Trophoblast cell (in vitro differentiated cells and primary cell): ENCODE results near the gene PTPN7.

ENCODE experiments used
- DNase-seq, 2 donors: peaks; one replicate each; pipeline ENCODE4 v3.0.0-alpha.2; 2016
- H2AFZ ChIP-seq: 2 replicates; pipeline ENCODE4 v1.6.1; 2013; ENCODE audit warnings: low read length, moderate library complexity, mild to moderate bottlenecking; ENCODE audit not compliant: insufficient read depth, poor library complexity
- H2AK5ac ChIP-seq: 2 replicates; pipeline ENCODE4 v1.6.1; 2013; ENCODE audit warnings: mild to moderate bottlenecking, low read length
- H2BK120ac ChIP-seq: 2 replicates; pipeline ENCODE4 v1.6.1; 2013; ENCODE audit warnings: low read length, mild to moderate bottlenecking, moderate library complexity; ENCODE audit not compliant: insufficient read depth, poor library complexity
- H2BK12ac ChIP-seq: 2 replicates; pipeline ENCODE4 v1.6.1; 2013; ENCODE audit warnings: mild to moderate bottlenecking, low read length, moderate library complexity
- H2BK5ac ChIP-seq: 2 replicates; pipeline ENCODE4 v1.6.1; 2013; ENCODE audit warnings: low read length, low read depth, moderate library complexity, mild to moderate bottlenecking; ENCODE audit not compliant: poor library complexity
- H3K14ac ChIP-seq: 2 replicates; pipeline ENCODE4 v1.6.1; 2013; ENCODE audit warnings: mild to moderate bottlenecking, low read length
- H3K18ac ChIP-seq: 2 replicates; pipeline ENCODE4 v1.6.1; 2013; ENCODE audit warnings: mild to moderate bottlenecking, low read length
- H3K23ac ChIP-seq: 2 replicates; pipeline ENCODE4 v1.6.1; 2013; ENCODE audit warnings: low read length
- H3K27ac ChIP-seq: 2 replicates; pipeline ENCODE4 v1.5.1; 2013; ENCODE audit warnings: low read depth, mild to moderate bottlenecking, inconsistent platforms, low read length, moderate library complexity
- H3K27me3 ChIP-seq: 2 replicates; pipeline ENCODE4 v1.6.1; 2013; ENCODE audit warnings: inconsistent platforms, mild to moderate bottlenecking, low read length, moderate library complexity; ENCODE audit not compliant: insufficient read depth
- H3K36me3 ChIP-seq, 2 experiments: 1 replicate in 1 of 2; 2 replicates in 1 of 2; pipeline ENCODE4 v1.6.1; 2013; ENCODE audit warnings: low read length in 2 of 2, mild to moderate bottlenecking in 2 of 2, moderate library complexity in 1 of 2; ENCODE audit not compliant: insufficient read depth in 2 of 2, control insufficient read depth in 1 of 2
- H3K4ac ChIP-seq: 2 replicates; pipeline ENCODE4 v1.6.1; 2013; ENCODE audit warnings: low read depth, mild to moderate bottlenecking, low read length, moderate library complexity
- H3K4me1 ChIP-seq, 2 experiments: 1 replicate in 1 of 2; 2 replicates in 1 of 2; pipeline ENCODE4 v1.6.1; 2013; ENCODE audit warnings: low read length in 2 of 2, mild to moderate bottlenecking in 2 of 2, moderate library complexity in 1 of 2; ENCODE audit not compliant: insufficient read depth in 2 of 2, control insufficient read depth in 1 of 2
- H3K4me2 ChIP-seq: 2 replicates; pipeline ENCODE4 v1.6.1; 2013; ENCODE audit warnings: inconsistent platforms, mild to moderate bottlenecking, low read length, moderate library complexity
- H3K4me3 ChIP-seq: 2 replicates; pipeline ENCODE4 v1.5.1; 2013; ENCODE audit warnings: mild to moderate bottlenecking, low read depth, low read length, inconsistent platforms
- H3K79me1 ChIP-seq: one replicate; pipeline ENCODE4 v1.6.1; 2013; ENCODE audit warnings: low read length
- H3K79me2 ChIP-seq: 2 replicates; pipeline ENCODE4 v1.6.1; 2013; ENCODE audit warnings: low read length, mild to moderate bottlenecking; ENCODE audit not compliant: control insufficient read depth, insufficient read depth, poor library complexity
- H3K9ac ChIP-seq: 2 replicates; pipeline ENCODE4 v1.6.1; 2013; ENCODE audit warnings: mild to moderate bottlenecking, low read length
- H3K9me3 ChIP-seq: 2 replicates; pipeline ENCODE4 v1.6.1; 2013; ENCODE audit warnings: low read depth, mild to moderate bottlenecking, control low read depth, inconsistent platforms, low read length; ENCODE audit not compliant: insufficient read depth
- H4K12ac ChIP-seq: 2 replicates; pipeline ENCODE4 v1.6.1; 2013; ENCODE audit warnings: low read depth, mild to moderate bottlenecking, low read length, moderate library complexity
- H4K8ac ChIP-seq: 2 replicates; pipeline ENCODE4 v1.6.1; 2013; ENCODE audit warnings: low read depth, mild to moderate bottlenecking, low read length, moderate library complexity
- H4K91ac ChIP-seq: one replicate; pipeline ENCODE4 v1.6.1; 2013; ENCODE audit warnings: low read depth, mild to moderate bottlenecking, low read length, moderate library complexity
- whole genome bisulfite sequencing: extraction: QIAGEN DNeasy Blood & Tissue Kit; methylation state at CpG from one replicate; pipeline ENCODE4 v1.1.7; 2013; ENCODE audit warnings: missing lambda C conversion rate; ENCODE audit not compliant: insufficient read length, insufficient coverage; ENCODE audit errors: extremely low coverage; 5-methylcytosine and 5-hydroxymethylcytosine counted together

PTPN7 gene

DNA sequence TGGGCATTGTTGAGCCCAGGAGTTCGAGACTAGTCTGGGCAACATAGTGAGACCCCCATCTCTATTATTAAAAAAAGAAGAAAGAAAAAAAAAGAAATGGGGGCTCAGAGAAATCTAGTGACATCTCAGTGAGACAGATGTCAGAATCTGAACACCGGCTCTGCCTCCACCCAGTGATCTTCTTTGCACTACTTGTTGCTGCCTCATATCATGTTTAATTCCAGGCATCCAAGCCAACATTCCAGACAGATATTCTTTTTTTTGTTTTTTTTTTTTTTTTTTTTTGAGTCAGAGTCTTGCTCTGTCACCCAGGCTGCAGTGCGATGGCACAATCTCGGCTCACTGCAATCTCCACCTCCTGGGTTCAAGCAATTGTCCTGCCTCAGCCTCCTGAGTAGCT is 10.8 kb downstream of the PTPN7 start:
- no peak overlapping the region for H2BK12ac ChIP-seq
- peaks cover 0 to 5% of the 10 kb centered on the region in 2 experiments for H3K4me1 ChIP-seq
- H3K27ac ChIP-seq: no peak overlapping the region

DNA sequence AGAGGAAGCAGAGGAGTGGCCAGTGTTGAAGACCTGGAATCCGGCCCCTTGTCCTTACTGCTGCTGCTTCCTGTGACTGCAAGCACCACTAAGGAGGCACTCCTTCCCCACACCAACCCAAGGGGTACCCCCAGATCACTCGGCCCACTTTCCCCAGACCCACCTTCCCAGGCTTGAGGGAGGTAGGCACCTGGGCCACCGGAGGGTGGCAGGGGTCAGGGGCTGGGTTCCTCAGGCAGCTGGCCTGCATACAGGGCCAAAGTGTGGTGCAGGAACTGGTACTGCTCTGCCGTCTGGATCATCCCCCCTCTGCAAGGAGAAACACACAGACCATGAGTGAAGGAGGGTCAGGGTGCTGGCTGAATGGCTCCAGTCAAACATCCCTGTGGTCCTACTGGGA is 12.0 kb downstream of the PTPN7 start:
- H3K27me3 ChIP-seq: no peaks in the 10 kb centered on the region
- H3K27ac ChIP-seq: no peak overlapping the region
- no peak overlapping the region for H2BK120ac ChIP-seq
- H3K23ac ChIP-seq: no peak overlapping the region
- no peak overlapping the region for H4K12ac ChIP-seq
- no peak overlapping the region for H4K8ac ChIP-seq
- peaks cover 15% of the 10 kb centered on the region for H3K79me1 ChIP-seq
- no peak overlapping the region for H4K91ac ChIP-seq
- H3K4me2 ChIP-seq: no peak overlapping the region
- peaks cover 4 to 10% of the 10 kb centered on the region in 2 experiments for H3K4me1 ChIP-seq
- H2BK12ac ChIP-seq: no peak overlapping the region
- H3K9ac ChIP-seq: peak overlapping the region; percentile 2
- H3K79me2 ChIP-seq: peaks cover 13% of the 10 kb centered on the region
- DNase-seq: no peak
- H3K4ac ChIP-seq: no peak overlapping the region
- no peak overlapping the region for H2AFZ ChIP-seq
- H2AK5ac ChIP-seq: no peak overlapping the region
- no peak overlapping the region for H3K4me3 ChIP-seq
- no peak overlapping the region for H3K14ac ChIP-seq
- H3K36me3 ChIP-seq: no peaks in the 10 kb centered on the region
- no peak overlapping the region for H3K18ac ChIP-seq
- H3K9me3 ChIP-seq: no peaks in the 10 kb centered on the region
- H2BK5ac ChIP-seq: no peak overlapping the region
- no CpG with 5 or more reads among the region's 4 CpGs for WGBS

More for the DNA sequence above, 10.8 kb downstream of the PTPN7 start:
- H3K14ac ChIP-seq: no peak overlapping the region
- WGBS: no CpG with 5 or more reads among the region's 4 CpGs
- no peak overlapping the region for H3K4ac ChIP-seq
- H3K18ac ChIP-seq: no peak overlapping the region
- no peaks in the 10 kb centered on the region for H3K36me3 ChIP-seq
- H2AFZ ChIP-seq: no peak overlapping the region
- no peaks in the 10 kb centered on the region for H3K27me3 ChIP-seq
- H3K9me3 ChIP-seq: no peaks in the 10 kb centered on the region
- H2AK5ac ChIP-seq: no peak overlapping the region
- no peak overlapping the region for H3K9ac ChIP-seq
- H3K4me2 ChIP-seq: no peak overlapping the region
- no peak overlapping the region for H4K12ac ChIP-seq
- H3K79me1 ChIP-seq: peaks cover 4% of the 10 kb centered on the region
- no peak overlapping the region for H2BK5ac ChIP-seq
- no peak overlapping the region for H3K4me3 ChIP-seq
- H2BK120ac ChIP-seq: no peak overlapping the region
- H3K79me2 ChIP-seq: peaks cover 4% of the 10 kb centered on the region
- no peak overlapping the region for H4K8ac ChIP-seq
- H3K23ac ChIP-seq: no peak overlapping the region
- no peak for DNase-seq
- no peak overlapping the region for H4K91ac ChIP-seq

- Histone ChIP-seq H2AFZ (no peak overlapping the region), H2AK5ac (no peak overlapping the region), H3K4me3 (no peak overlapping the region), H3K4ac (no peak overlapping the region), H4K8ac (no peak overlapping the region), H3K79me1 (peaks cover 16% of the 10 kb centered on the region), H3K9me3 (no peaks in the 10 kb centered on the region), H2BK12ac (no peak overlapping the region), H4K91ac (no peak overlapping the region), H3K27me3 (no peaks in the 10 kb centered on the region), H3K4me2 (no peak overlapping the region), H3K36me3 (no peaks in the 10 kb centered on the region), H3K14ac (no peak overlapping the region), H2BK5ac (no peak overlapping the region), H3K4me1 (peaks cover 8 to 17% of the 10 kb centered on the region in 2 experiments), H3K27ac (no peak overlapping the region), H2BK120ac (no peak overlapping the region), H4K12ac (no peak overlapping the region), H3K23ac (no peak overlapping the region), H3K18ac (no peak overlapping the region), H3K79me2 (peaks cover 13% of the 10 kb centered on the region), H3K9ac (no peak overlapping the region)
- no CpG with 5 or more reads among the region's 3 CpGs for WGBS
- DNase-seq: no peak
Measured at GRCh38 chr1:202146993-202147392, 13.4 kb downstream of the PTPN7 start.

GRCh38 chr1:202146279-202146678 is 14.1 kb downstream of the PTPN7 start:
- no peak overlapping the region for H2BK5ac ChIP-seq
- H3K14ac ChIP-seq: no peak overlapping the region
- no peak overlapping the region for H2AFZ ChIP-seq
- H4K12ac ChIP-seq: no peak overlapping the region
- no peak overlapping the region for H3K18ac ChIP-seq
- no peak overlapping the region for H3K4me3 ChIP-seq
- no peak overlapping the region for H3K27ac ChIP-seq
- no peaks in the 10 kb centered on the region for H3K27me3 ChIP-seq
- H2AK5ac ChIP-seq: no peak overlapping the region
- peaks cover 13% of the 10 kb centered on the region for H3K79me2 ChIP-seq
- no peak overlapping the region for H3K9ac ChIP-seq
- H4K91ac ChIP-seq: no peak overlapping the region
- no CpG with 5 or more reads among the region's 5 CpGs for WGBS
- no peak overlapping the region for H3K23ac ChIP-seq
- no peak overlapping the region for H2BK12ac ChIP-seq
- peaks cover 16% of the 10 kb centered on the region for H3K79me1 ChIP-seq
- H3K9me3 ChIP-seq: no peaks in the 10 kb centered on the region
- no peak for DNase-seq
- no peak overlapping the region for H4K8ac ChIP-seq
- no peak overlapping the region for H2BK120ac ChIP-seq
- H3K4ac ChIP-seq: no peak overlapping the region
- H3K4me2 ChIP-seq: no peak overlapping the region
- no peaks in the 10 kb centered on the region for H3K36me3 ChIP-seq
- H3K4me1 ChIP-seq: peaks cover 8 to 17% of the 10 kb centered on the region in 2 experiments
